IMR-90 (cell line): ENCODE measurements around the gene TMEM161A.

Experiments used
- BHLHE40 ChIP-seq: fragments of 150-350 bp; IDR thresholded peaks from 2 replicates; pipeline ENCODE4 v1.6.1; 2016; ENCODE audit warnings: mild to moderate bottlenecking, low read depth, low read length
- CEBPB ChIP-seq: IDR thresholded peaks from 2 replicates; pipeline ENCODE4 v1.6.1; 2012; ENCODE audit warnings: low read depth, low read length, improper control_type of control experiment
- CHD1 ChIP-seq: IDR thresholded peaks from 2 replicates; pipeline ENCODE4 v1.6.1; 2012; ENCODE audit warnings: low read depth, low read length, improper control_type of control experiment
- MAZ ChIP-seq: IDR thresholded peaks from 2 replicates; pipeline ENCODE4 v1.6.1; 2012; ENCODE audit warnings: low read depth, mild to moderate bottlenecking, low read length, improper control_type of control experiment, moderate library complexity, borderline replicate concordance
- MXI1 ChIP-seq: IDR thresholded peaks from 2 replicates; pipeline ENCODE4 v1.6.1; 2012; ENCODE audit warnings: low read depth, mild to moderate bottlenecking, low read length, moderate library complexity, borderline replicate concordance
- POLR2A ChIP-seq: IDR thresholded peaks from 2 replicates; pipeline ENCODE4 v1.6.1; 2012; ENCODE audit warnings: mild to moderate bottlenecking, low read depth, low read length
- RAD21 ChIP-seq: IDR thresholded peaks from 2 replicates; pipeline ENCODE4 v1.6.1; 2012; ENCODE audit warnings: low read length, improper control_type of control experiment
- RCOR1 ChIP-seq: IDR thresholded peaks from 2 replicates; pipeline ENCODE4 v1.6.1; 2012; ENCODE audit warnings: mild to moderate bottlenecking, low read length, improper control_type of control experiment; ENCODE audit not compliant: insufficient replicate concordance
- RFX5 ChIP-seq: IDR thresholded peaks from 2 replicates; pipeline ENCODE4 v1.8.0; 2012; ENCODE audit warnings: low read depth, mild to moderate bottlenecking, low read length, moderate library complexity
- SMC3 ChIP-seq: fragments of 150-350 bp; IDR thresholded peaks from 2 replicates; pipeline ENCODE4 v1.6.1; 2016; ENCODE audit warnings: low read depth, mild to moderate bottlenecking, antibody characterized with exemption, low read length, moderate library complexity
- TF ChIP-seq, protein P1 (sequence below): conservative IDR thresholded peaks from 2 replicates; pipeline ENCODE4 v1.5.1; 2012; ENCODE audit warnings: mild to moderate bottlenecking, low read depth, low read length, improper control_type of control experiment
- TF ChIP-seq, protein P2 (sequence below): fragments of 150-350 bp; IDR thresholded peaks from 2 replicates; pipeline ENCODE4 v1.6.1; 2017; ENCODE audit warnings: mild to moderate bottlenecking, antibody characterized with exemption, low read length, low read depth

DNA sequence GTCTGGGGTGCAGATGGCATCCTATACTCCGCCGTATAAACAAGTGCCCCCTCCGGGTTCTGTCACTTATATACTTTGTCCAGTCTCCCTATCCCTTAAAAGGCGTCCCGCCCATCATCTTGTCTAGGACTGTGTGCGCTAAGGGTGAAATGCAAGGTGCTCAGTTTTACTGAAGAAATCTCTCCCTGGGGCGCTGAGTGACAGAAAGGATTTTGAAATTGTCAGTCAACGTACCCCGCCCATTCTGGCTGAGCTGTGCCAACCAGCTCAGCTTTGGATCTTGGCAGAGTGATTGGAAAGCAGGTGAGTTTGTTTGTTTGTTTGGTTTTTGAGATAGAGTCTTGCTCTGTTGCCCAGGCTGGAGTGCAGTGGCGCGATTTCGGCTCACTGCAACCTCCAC is 4.1 kb upstream of the TMEM161A start:
- TF ChIP-seq, protein P1, sequence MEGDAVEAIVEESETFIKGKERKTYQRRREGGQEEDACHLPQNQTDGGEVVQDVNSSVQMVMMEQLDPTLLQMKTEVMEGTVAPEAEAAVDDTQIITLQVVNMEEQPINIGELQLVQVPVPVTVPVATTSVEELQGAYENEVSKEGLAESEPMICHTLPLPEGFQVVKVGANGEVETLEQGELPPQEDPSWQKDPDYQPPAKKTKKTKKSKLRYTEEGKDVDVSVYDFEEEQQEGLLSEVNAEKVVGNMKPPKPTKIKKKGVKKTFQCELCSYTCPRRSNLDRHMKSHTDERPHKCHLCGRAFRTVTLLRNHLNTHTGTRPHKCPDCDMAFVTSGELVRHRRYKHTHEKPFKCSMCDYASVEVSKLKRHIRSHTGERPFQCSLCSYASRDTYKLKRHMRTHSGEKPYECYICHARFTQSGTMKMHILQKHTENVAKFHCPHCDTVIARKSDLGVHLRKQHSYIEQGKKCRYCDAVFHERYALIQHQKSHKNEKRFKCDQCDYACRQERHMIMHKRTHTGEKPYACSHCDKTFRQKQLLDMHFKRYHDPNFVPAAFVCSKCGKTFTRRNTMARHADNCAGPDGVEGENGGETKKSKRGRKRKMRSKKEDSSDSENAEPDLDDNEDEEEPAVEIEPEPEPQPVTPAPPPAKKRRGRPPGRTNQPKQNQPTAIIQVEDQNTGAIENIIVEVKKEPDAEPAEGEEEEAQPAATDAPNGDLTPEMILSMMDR, result no peak
- TF ChIP-seq RFX5, result no peak
- no peak for TF ChIP-seq MAZ
- TF ChIP-seq, protein P2, sequence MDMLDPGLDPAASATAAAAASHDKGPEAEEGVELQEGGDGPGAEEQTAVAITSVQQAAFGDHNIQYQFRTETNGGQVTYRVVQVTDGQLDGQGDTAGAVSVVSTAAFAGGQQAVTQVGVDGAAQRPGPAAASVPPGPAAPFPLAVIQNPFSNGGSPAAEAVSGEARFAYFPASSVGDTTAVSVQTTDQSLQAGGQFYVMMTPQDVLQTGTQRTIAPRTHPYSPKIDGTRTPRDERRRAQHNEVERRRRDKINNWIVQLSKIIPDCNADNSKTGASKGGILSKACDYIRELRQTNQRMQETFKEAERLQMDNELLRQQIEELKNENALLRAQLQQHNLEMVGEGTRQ, result no peak
- TF ChIP-seq RCOR1, result no peak
- no peak for TF ChIP-seq RAD21
- TF ChIP-seq BHLHE40, result no peak
- no peak for TF ChIP-seq POLR2A
- no peak for TF ChIP-seq CEBPB
- no peak for TF ChIP-seq CHD1
- no peak for TF ChIP-seq MXI1
- no peak for TF ChIP-seq SMC3
